GM12878 (cell line): ENCODE results near the gene GAP43. TPM values are rescaled to one million over a fixed set of nuclear protein-coding genes. Genes with fewer than 3 reads are reported as not detected.

Experiments used
- ATAC-seq: fragments of 200-7000 bp; cut with Tn5 transposase; 3 replicates; pipeline ENCODE4 v1.9.1; 2020; ENCODE audit warnings: mild to moderate bottlenecking, moderate library complexity
- BruUV-seq: library from RNA; stranded (reverse); fragments of 400-500 nt; replicated peaks from 2 replicates; lab custom pipeline; 2021; lab: Mats Ljungman, UMichigan
- CTCF ChIA-PET: fragments of 300-600 bp; sonication (Branson Sonifier 250); formaldehyde crosslinking; extraction: SDS; loops from one replicate; lab custom pipeline; 2021; ENCODE audit warnings: inconsistent platforms; lab: Yijun Ruan, JAX
- POLR2A ChIA-PET: fragments of 350-600 bp; formaldehyde crosslinking; extraction: SDS; loops from one replicate; lab custom pipeline; 2021; ENCODE audit warnings: inconsistent platforms; lab: Charles Lee
- RAD21 ChIA-PET: fragments of 300-600 bp; sonication (Branson Sonifier 250); formaldehyde crosslinking; loops from one replicate; lab custom pipeline; 2023; ENCODE audit warnings: antibody characterized with exemption; ENCODE audit not compliant: unreplicated experiment; lab: Charles Lee
- SMC1A ChIA-PET: fragments of 300-600 bp; sonication (Branson Sonifier 250); formaldehyde crosslinking; loops from one replicate; lab custom pipeline; 2023; ENCODE audit not compliant: unreplicated experiment, uncharacterized antibody; lab: Charles Lee
- DNase-seq: peaks from one replicate; pipeline ENCODE4 v3.0.0-alpha.2; 2011; ENCODE audit warnings: low read depth, low spot score
- FAIRE-seq: peaks from 3 replicates; lab custom pipeline; 2011; peaks lifted over from hg19 to GRCh38; lab: Jason Lieb, UNC
- H2AFZ ChIP-seq: 2 replicates; pipeline ENCODE4 v1.6.0; 2011; ENCODE audit warnings: low read depth, low read length, control low read depth; ENCODE audit not compliant: control insufficient read depth
- H3K27ac ChIP-seq: 2 replicates; pipeline ENCODE4 v1.5.1; 2011; ENCODE audit warnings: control low read depth; ENCODE audit not compliant: control insufficient read depth, insufficient read depth
- H3K27me3 ChIP-seq, 2 experiments: replicated peaks in 1 of 2; 2 replicates each; pipeline versions ENCODE4 v1.6.0 to v1.6.1; 2011; ENCODE audit warnings: low read length in 1 of 2; ENCODE audit not compliant: control insufficient read depth in 2 of 2, insufficient read depth in 2 of 2
- H3K36me3 ChIP-seq, 2 experiments: 2 replicates each; pipeline ENCODE4 v1.5.1; 2011; ENCODE audit warnings: low read length in 1 of 2; ENCODE audit not compliant: control insufficient read depth in 2 of 2, insufficient read depth in 2 of 2
- H3K4me1 ChIP-seq: 2 replicates; pipeline ENCODE4 v1.6.1; 2011; ENCODE audit warnings: mild to moderate bottlenecking, low read length, moderate library complexity, mixed read lengths; ENCODE audit not compliant: control insufficient read depth, insufficient read depth
- H3K4me2 ChIP-seq: 2 replicates; pipeline ENCODE4 v1.6.0; 2011; ENCODE audit warnings: control low read depth; ENCODE audit not compliant: control insufficient read depth, insufficient read depth
- H3K4me3 ChIP-seq: fragments of 200-600 bp; sonication (generic); 2 replicates; pipeline ENCODE4 v1.5.1; 2016
- H3K79me2 ChIP-seq: 2 replicates; pipeline ENCODE4 v1.6.0; 2011; ENCODE audit warnings: low read length; ENCODE audit not compliant: control insufficient read depth, insufficient read depth
- H3K9ac ChIP-seq: 2 replicates; pipeline ENCODE4 v1.8.0; 2011; ENCODE audit warnings: low read length, control low read depth, mixed read lengths; ENCODE audit not compliant: control insufficient read depth, insufficient read depth
- H3K9me3 ChIP-seq: replicated peaks from 3 replicates; pipeline ENCODE4 v1.5.1; 2011; ENCODE audit warnings: mild to moderate bottlenecking, low read length; ENCODE audit not compliant: control insufficient read depth, insufficient read depth
- H4K20me1 ChIP-seq: 2 replicates; pipeline ENCODE4 v1.6.0; 2011; ENCODE audit not compliant: control insufficient read depth, insufficient read depth
- NFIC ChIP-seq: IDR thresholded peaks from 2 replicates; pipeline ENCODE4 v1.6.1; 2012; ENCODE audit warnings: low read depth, mild to moderate bottlenecking, inconsistent platforms, low read length, moderate library complexity
- SREBF1 ChIP-seq: IDR thresholded peaks from 2 replicates; pipeline ENCODE4 v1.6.1; 2012; ENCODE audit warnings: mild to moderate bottlenecking, low read length
- TCF12 ChIP-seq: IDR thresholded peaks from 2 replicates; pipeline ENCODE4 v1.6.1; 2011; ENCODE audit warnings: low read depth, mild to moderate bottlenecking, low read length
- WGBS: methylation state at CpG from one replicate; pipeline ENCODE4 v1.1.6; 2016; ENCODE audit warnings: low lambda C conversion rate; ENCODE audit not compliant: insufficient replicate concordance, insufficient coverage; ENCODE audit errors: missing lambda C conversion rate; 5-methylcytosine and 5-hydroxymethylcytosine counted together
- in situ Hi-C: fragments of 300-500 bp; cut with MboI; formaldehyde crosslinking; loops from 9 replicates; pipeline ENCODE4 v1.14.3; 2018; ENCODE audit warnings: mixed read lengths
- intact Hi-C: fragments of 100-400 bp; cut with micrococcal nuclease; formaldehyde crosslinking; loops from one replicate; pipeline ENCODE4 v1.14.2; 2022; ENCODE audit not compliant: unreplicated experiment
- polyA plus RNA-seq, 11 experiments: library from polyadenylated mRNA; depleted of rRNA in 4 of 11; unstranded in 6 of 11; stranded (reverse) in 5 of 11; fragments of >200 nt; fragmentation: Nextera tagmentation in 4 of 11; fragmentation: Illumina TruSeq in 1 of 11; extraction: Ambion mirVana in 4 of 11; extraction: Trizol in 1 of 11; gene quantifications; 1 replicate in 1 of 11; 2 replicates in 10 of 11; pipeline versions ENCODE4 v1.2.1 to v1.2.3, GENCODE V29; 2011 to 2016; ENCODE audit warnings: inconsistent platforms in 2 of 11, missing spikeins in 2 of 11, low read depth in 1 of 11
- total RNA-seq, 4 experiments: library from RNA; depleted of rRNA in 3 of 4; stranded (reverse); fragments of >200 nt in 3 of 4; fragmentation: Illumina TruSeq in 1 of 4; extraction: Trizol in 1 of 4; gene quantifications; 2 replicates each; pipeline versions ENCODE4 v1.2.1 to v1.2.3, GENCODE V29; 2013 to 2021
- TF ChIP-seq, protein P1 (sequence below): IDR thresholded peaks from 2 replicates; pipeline ENCODE4 v1.6.1; 2011; ENCODE audit warnings: mild to moderate bottlenecking, low read depth, low read length, moderate library complexity; ENCODE audit not compliant: insufficient replicate concordance
- TF ChIP-seq, protein P2 (sequence below): IDR thresholded peaks from 2 replicates; pipeline ENCODE4 v1.6.1; 2012; ENCODE audit warnings: low read length, inconsistent platforms

Gene GAP43
- total and polyA plus RNA-seq, 10 of the 15 experiments (the other 5 are each of a cell fraction or from before 2014, with no cell fraction given): 0.06 to 0.16 TPM; not detected in 8

- TF ChIP-seq SREBF1: no peak
- TF ChIP-seq TCF12: no peak
- TF ChIP-seq, protein P1, sequence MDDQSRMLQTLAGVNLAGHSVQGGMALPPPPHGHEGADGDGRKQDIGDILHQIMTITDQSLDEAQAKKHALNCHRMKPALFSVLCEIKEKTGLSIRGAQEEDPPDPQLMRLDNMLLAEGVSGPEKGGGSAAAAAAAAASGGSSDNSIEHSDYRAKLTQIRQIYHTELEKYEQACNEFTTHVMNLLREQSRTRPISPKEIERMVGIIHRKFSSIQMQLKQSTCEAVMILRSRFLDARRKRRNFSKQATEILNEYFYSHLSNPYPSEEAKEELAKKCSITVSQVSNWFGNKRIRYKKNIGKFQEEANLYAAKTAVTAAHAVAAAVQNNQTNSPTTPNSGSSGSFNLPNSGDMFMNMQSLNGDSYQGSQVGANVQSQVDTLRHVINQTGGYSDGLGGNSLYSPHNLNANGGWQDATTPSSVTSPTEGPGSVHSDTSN: no peak
- no peak for TF ChIP-seq NFIC
- TF ChIP-seq, protein P2, sequence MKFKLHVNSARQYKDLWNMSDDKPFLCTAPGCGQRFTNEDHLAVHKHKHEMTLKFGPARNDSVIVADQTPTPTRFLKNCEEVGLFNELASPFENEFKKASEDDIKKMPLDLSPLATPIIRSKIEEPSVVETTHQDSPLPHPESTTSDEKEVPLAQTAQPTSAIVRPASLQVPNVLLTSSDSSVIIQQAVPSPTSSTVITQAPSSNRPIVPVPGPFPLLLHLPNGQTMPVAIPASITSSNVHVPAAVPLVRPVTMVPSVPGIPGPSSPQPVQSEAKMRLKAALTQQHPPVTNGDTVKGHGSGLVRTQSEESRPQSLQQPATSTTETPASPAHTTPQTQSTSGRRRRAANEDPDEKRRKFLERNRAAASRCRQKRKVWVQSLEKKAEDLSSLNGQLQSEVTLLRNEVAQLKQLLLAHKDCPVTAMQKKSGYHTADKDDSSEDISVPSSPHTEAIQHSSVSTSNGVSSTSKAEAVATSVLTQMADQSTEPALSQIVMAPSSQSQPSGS: no peak
Measured at GRCh38 chr3:115676336-115676735, 53.0 kb downstream of the GAP43 start.

More at GRCh38 chr3:115676336-115676735, 53.0 kb downstream of the GAP43 start:
- no TSS peak for BruUV-seq
- Histone ChIP-seq H3K4me2 (no peak overlapping the region), H3K9ac (no peak overlapping the region), H3K79me2 (no peaks in the 10 kb centered on the region), H3K36me3 (no peaks in the 10 kb centered on the region), H4K20me1 (no peaks in the 10 kb centered on the region), H3K4me3 (no peak overlapping the region), H3K27me3 (no peaks in the 10 kb centered on the region; a peak in 2 of 4 replicates), H3K4me1 (no peaks in the 10 kb centered on the region), H2AFZ (no peak overlapping the region), H3K27ac (no peak overlapping the region), H3K9me3 (no peaks in the 10 kb centered on the region)
- ChIA-PET RAD21 (no interaction called here), CTCF (interaction anchor here (1.2 kb wide), 1 partner anchor 10 kb away, joined by 3 read pairs; no protein-coding TSS in a partner anchor), SMC1A (interaction anchor here (0.7 kb wide), 1 partner anchor 11 kb away, joined by 3 read pairs; no protein-coding TSS in a partner anchor), POLR2A (no interaction called here)
- DNase-seq (no peak), ATAC-seq (no peak), FAIRE-seq (no peak)
- in situ Hi-C loops (no loop called here), intact Hi-C loops (no loop called here)
- WGBS: 71% methylated on average over 9 of the region's 9 CpGs
